ENCODE results near the gene TNNI2.
"Not testable (repeated sequence)": the region's sequence is repeated elsewhere in the genome, so short reads cannot be mapped to it uniquely, and the experiment has no call there.

- not testable (repeated sequence) for TF ChIP-seq POLR2A, CTCF (IDR thresholded peaks at IDR 0.05)
Observed at GRCh38 chr11:1803835-1804519, 34.8 kb upstream of the TNNI2 start.

All from gastroesophageal sphincter (tissue), 3 donors.